Ishikawa (cell line): ENCODE results near the gene NSD2.

Source experiments
- CEBPB ChIP-seq: IDR thresholded peaks from 2 replicates; pipeline ENCODE4 v1.6.1; 2012
- CREB1 ChIP-seq: IDR thresholded peaks from 2 replicates; pipeline ENCODE4 v1.6.1; 2012; ENCODE audit warnings: low read depth
- EGR1 ChIP-seq: IDR thresholded peaks from 2 replicates; pipeline ENCODE4 v1.6.1; 2012
- EP300 ChIP-seq: IDR thresholded peaks from 2 replicates; pipeline ENCODE4 v1.6.1; 2012; ENCODE audit warnings: borderline replicate concordance
- FOXM1 ChIP-seq: IDR thresholded peaks from 2 replicates; pipeline ENCODE4 v1.6.1; 2012; ENCODE audit warnings: low read depth, borderline replicate concordance
- MAX ChIP-seq: IDR thresholded peaks from 2 replicates; pipeline ENCODE4 v1.6.1; 2012
- NFIC ChIP-seq: IDR thresholded peaks from 2 replicates; pipeline ENCODE4 v1.6.1; 2012
- RAD21 ChIP-seq: IDR thresholded peaks from 2 replicates; pipeline ENCODE4 v1.6.1; 2012; ENCODE audit warnings: low read depth
- REST ChIP-seq: IDR thresholded peaks from 2 replicates; pipeline ENCODE4 v1.6.1; 2012; ENCODE audit warnings: low read depth, mild to moderate bottlenecking
- TAF1 ChIP-seq: IDR thresholded peaks from 2 replicates; pipeline ENCODE4 v1.6.1; 2012; ENCODE audit warnings: low read depth, mild to moderate bottlenecking
- TCF12 ChIP-seq: IDR thresholded peaks from 2 replicates; pipeline ENCODE4 v1.6.1; 2012; ENCODE audit warnings: low read depth
- TEAD4 ChIP-seq: IDR thresholded peaks from 2 replicates; pipeline ENCODE4 v1.6.1; 2012
- YY1 ChIP-seq: IDR thresholded peaks from 2 replicates; pipeline ENCODE4 v1.6.1; 2012; ENCODE audit warnings: low read depth
- ZBTB7A ChIP-seq: IDR thresholded peaks from 2 replicates; pipeline ENCODE4 v1.6.1; 2012; ENCODE audit warnings: low read depth
- TF ChIP-seq, protein P1 (sequence below): IDR thresholded peaks from 2 replicates; pipeline ENCODE4 v1.6.1; 2012

NSD2 gene

GRCh38 chr4:1856943-1857699 lies 14.1 kb upstream of the NSD2 start:
- TF ChIP-seq NFIC (no peak), ZBTB7A (no peak), REST (no peak), RAD21 (no peak)

DNA sequence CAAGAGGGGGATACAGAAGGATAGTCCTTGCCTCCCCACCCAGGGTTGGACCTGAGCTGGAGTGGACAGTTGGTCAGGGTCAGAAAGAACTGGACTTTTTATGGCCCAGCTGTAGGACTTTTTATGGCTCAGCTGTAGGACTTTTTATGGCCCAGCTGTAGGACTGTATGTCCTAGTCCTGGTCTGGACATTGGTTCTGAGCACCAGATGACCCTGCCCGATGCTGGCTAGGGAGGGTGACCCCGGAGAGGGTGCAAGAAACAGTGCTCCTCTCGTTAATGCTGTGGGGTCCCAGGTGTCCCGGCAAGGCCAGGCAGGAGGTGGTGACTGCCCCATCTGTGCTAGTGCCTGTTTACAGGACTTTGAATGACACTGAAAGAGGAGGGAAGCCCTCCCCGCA lies 13.3 kb upstream of the NSD2 start:
- TF ChIP-seq YY1: no peak

DNA sequence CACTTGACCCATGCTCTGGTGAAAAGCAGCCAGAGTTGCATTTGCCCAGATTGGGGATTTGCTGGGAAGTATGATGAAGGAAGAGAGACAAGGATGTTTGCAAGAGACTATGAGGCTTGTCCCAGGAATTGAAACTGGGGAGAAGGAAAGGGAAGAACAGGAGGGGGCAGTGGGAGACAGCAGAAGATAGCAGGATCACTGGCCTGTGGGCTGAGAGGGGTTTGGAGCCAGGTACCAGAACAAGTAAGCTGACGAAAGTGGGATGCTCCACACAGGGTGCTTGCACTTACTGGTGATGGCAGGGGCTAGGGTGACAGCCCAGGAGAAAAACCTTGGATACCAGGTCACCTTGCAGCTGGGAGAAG lies 11.8 kb upstream of the NSD2 start:
- no peak for TF ChIP-seq TCF12

DNA sequence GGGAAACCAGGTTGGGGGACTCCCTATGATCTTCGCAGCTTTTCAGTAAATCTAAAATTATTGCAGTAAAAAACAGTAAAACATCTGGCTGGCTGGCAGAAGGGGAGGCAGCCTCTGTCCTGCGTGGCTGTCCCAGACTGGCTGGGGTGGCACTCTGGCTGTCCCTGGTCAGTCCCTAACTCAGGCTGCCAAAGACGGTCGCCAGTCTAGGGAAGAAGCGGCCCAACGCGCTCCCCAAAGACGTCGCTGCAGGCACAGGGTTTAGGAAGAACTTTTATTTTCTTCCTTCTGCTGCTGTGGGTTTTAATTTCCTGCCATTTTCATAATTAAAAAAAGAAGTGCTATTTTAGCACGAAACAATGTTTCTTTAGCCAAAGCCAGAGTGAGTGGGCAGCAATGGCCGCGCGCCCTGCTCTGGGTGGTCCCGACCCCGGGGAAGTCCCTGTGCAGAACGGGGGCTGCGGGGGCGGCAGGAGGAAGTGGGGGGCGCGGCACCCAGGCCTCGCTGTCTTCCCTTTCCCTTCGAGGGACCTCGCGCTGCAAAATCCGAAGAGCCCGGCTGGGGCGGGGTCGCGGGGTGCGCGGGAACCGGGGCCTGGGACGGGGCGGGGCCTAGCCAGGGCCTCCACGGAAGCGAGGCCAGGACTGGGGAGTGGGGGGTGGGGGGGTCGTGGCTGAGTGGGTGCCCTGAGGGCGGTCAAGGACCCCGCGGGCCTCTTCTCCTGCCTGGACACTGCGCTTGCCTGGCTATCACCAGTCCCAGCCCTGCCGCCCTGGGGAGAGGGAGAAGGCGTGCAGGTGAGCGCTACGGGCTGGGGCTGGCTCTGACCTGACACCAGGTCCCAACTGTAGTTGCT lies 8.9 kb upstream of the NSD2 start:
- no peak for TF ChIP-seq TCF12
- TF ChIP-seq ZBTB7A: no peak
- no peak for TF ChIP-seq CEBPB
- no peak for TF ChIP-seq FOXM1
- TF ChIP-seq, protein P1, sequence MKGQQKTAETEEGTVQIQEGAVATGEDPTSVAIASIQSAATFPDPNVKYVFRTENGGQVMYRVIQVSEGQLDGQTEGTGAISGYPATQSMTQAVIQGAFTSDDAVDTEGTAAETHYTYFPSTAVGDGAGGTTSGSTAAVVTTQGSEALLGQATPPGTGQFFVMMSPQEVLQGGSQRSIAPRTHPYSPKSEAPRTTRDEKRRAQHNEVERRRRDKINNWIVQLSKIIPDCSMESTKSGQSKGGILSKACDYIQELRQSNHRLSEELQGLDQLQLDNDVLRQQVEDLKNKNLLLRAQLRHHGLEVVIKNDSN: no peak
- no peak for TF ChIP-seq TEAD4
- TF ChIP-seq CREB1: no peak
- TF ChIP-seq MAX: no peak
- no peak for TF ChIP-seq EP300
- no peak for TF ChIP-seq NFIC

- TF ChIP-seq NFIC (no peak), RAD21 (no peak), TCF12 (no peak), REST (no peak), TAF1 (no peak), TEAD4 (no peak), CEBPB (no peak), CREB1 (no peak), EGR1 (no peak), ZBTB7A (no peak), YY1 (no peak), FOXM1 (no peak), EP300 (no peak), MAX (no peak)
- TF ChIP-seq, protein P1: no peak
Measured at GRCh38 chr4:1862961-1863296, 8.3 kb upstream of the NSD2 start.

DNA sequence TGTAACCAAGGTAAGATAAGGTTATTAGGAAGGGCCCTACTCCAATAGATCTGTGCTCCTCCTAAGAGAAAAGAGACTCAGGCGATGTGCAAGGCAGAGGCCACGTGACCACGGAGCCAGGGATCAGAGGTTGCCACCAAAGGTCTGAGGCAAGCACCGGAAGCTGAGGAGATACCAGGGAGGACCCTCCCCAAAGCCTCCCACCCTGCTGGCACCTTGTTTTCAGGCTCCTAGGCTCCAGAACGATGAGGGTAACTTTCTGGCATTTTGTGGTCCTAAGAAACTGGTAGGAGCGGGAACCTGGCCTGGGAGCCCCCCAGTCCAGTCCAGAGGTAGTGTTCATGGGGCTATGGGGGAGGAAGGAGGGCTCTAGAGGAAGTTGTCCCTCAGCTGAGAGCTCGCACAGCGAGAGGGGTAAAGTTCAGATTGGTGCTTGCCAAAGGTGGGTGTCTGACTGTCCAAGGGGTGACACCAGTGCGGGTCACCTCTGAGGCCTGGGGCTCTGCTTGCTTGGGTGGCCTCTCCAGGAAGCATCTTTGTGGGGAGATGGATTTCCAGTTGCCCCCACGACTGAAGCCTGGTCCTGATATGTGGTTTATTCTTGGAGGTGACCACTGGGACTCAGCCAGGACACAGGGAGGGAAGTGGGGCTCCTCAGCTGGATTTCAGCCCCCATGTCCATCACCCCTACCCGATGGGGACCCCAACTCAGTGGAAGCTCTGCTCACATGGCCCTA lies 7.7 kb upstream of the NSD2 start:
- TF ChIP-seq MAX (no peak), REST (no peak), EP300 (no peak), ZBTB7A (no peak), TEAD4 (no peak), CREB1 (no peak)
- TF ChIP-seq, protein P1: no peak
